HEK293 (cell line): Measurements from ENCODE around the gene HIVEP2.

Source experiments
- CTCF ChIA-PET: fragments of 350-600 bp; formaldehyde crosslinking; extraction: SDS; loops from one replicate; lab custom pipeline; 2021; ENCODE audit warnings: antibody characterized with exemption; lab: Yijun Ruan, JAX
- POLR2A ChIA-PET: fragments of 300-600 bp; formaldehyde crosslinking; extraction: SDS; loops from one replicate; lab custom pipeline; 2020; ENCODE audit warnings: antibody characterized with exemption, inconsistent platforms; lab: Yijun Ruan, JAX
- H3K27ac ChIP-seq: fragments of 200-500 bp; sonication (Bioruptor generic); 2 replicates; pipeline ENCODE4 v1.5.1; 2014; ENCODE audit warnings: low read depth, low read length, control low read depth, inconsistent platforms; ENCODE audit errors: extremely low read depth
- H3K36me3 ChIP-seq, 2 experiments: fragments of 200-500 bp in 1 of 2; sonication (Bioruptor generic) in 1 of 2; 1 replicate in 1 of 2; 2 replicates in 1 of 2; pipeline ENCODE4 v1.5.1; 2014 to 2017; ENCODE audit warnings: inconsistent platforms in 2 of 2, low read length in 2 of 2; ENCODE audit not compliant: control insufficient read depth in 2 of 2, insufficient read depth in 1 of 2
- H3K4me1 ChIP-seq: fragments of 200-500 bp; sonication (Bioruptor generic); 2 replicates; pipeline ENCODE4 v1.5.1; 2014; ENCODE audit warnings: mild to moderate bottlenecking, low read length, inconsistent platforms; ENCODE audit not compliant: control insufficient read depth, insufficient read depth
- H3K4me3 ChIP-seq: 2 replicates; pipeline ENCODE4 v1.5.1; 2011; ENCODE audit warnings: low read depth, mild to moderate bottlenecking, control low read depth, low read length, moderate library complexity
- H3K9me3 ChIP-seq: fragments of 200-500 bp; sonication (Bioruptor generic); 2 replicates; pipeline ENCODE4 v1.5.1; 2014; ENCODE audit warnings: low read depth, low read length, inconsistent platforms; ENCODE audit not compliant: control insufficient read depth, insufficient read depth
- ELK4 ChIP-seq: IDR thresholded peaks from 2 replicates; pipeline ENCODE4 v1.6.1; 2011; ENCODE audit warnings: mild to moderate bottlenecking, low read depth, low read length, borderline replicate concordance
- GLIS1 ChIP-seq: fragments of 450-650 bp; formaldehyde crosslinking; IDR thresholded peaks from 2 replicates; pipeline ENCODE4 v1.5.1; 2016; ENCODE audit warnings: missing biosample characterization, missing genetic modification characterization
- SALL2 ChIP-seq: fragments of 450-650 bp; formaldehyde crosslinking; IDR thresholded peaks from 2 replicates; pipeline ENCODE4 v1.5.0; 2017; ENCODE audit warnings: missing biosample characterization, mild to moderate bottlenecking, missing genetic modification characterization, borderline replicate concordance
- SETDB1 ChIP-seq: IDR thresholded peaks from one replicate; pipeline ENCODE4 v1.6.1; 2017; ENCODE audit warnings: mild to moderate bottlenecking, low read length, moderate library complexity, mixed read lengths; ENCODE audit not compliant: insufficient read length
- ZBTB20 ChIP-seq: fragments of 450-650 bp; formaldehyde crosslinking; IDR thresholded peaks from 2 replicates; pipeline ENCODE4 v1.5.1; 2016; ENCODE audit warnings: missing biosample characterization, missing genetic modification characterization
- ZBTB8A ChIP-seq: fragments of 450-650 bp; formaldehyde crosslinking; IDR thresholded peaks from 2 replicates; pipeline ENCODE4 v1.5.1; 2016; ENCODE audit warnings: missing biosample characterization, missing genetic modification characterization
- ZNF169 ChIP-seq: fragments of 450-650 bp; formaldehyde crosslinking; IDR thresholded peaks from 2 replicates; pipeline ENCODE4 v1.5.1; 2016; ENCODE audit warnings: missing biosample characterization, missing genetic modification characterization
- ZNF175 ChIP-seq: fragments of 450-650 bp; formaldehyde crosslinking; IDR thresholded peaks from 2 replicates; pipeline ENCODE4 v1.5.1; 2016; ENCODE audit warnings: missing biosample characterization, missing genetic modification characterization
- ZNF19 ChIP-seq: fragments of 450-650 bp; formaldehyde crosslinking; IDR thresholded peaks from 2 replicates; pipeline ENCODE4; 2016; ENCODE audit warnings: missing biosample characterization, missing genetic modification characterization, low read depth
- ZNF202 ChIP-seq: fragments of 450-650 bp; formaldehyde crosslinking; IDR thresholded peaks from 2 replicates; pipeline ENCODE4 v1.5.1; 2016; ENCODE audit warnings: missing biosample characterization, missing genetic modification characterization, borderline replicate concordance
- ZNF248 ChIP-seq: fragments of 450-650 bp; formaldehyde crosslinking; IDR thresholded peaks from 2 replicates; pipeline ENCODE4 v1.5.1; 2017; ENCODE audit warnings: missing biosample characterization, missing genetic modification characterization
- ZNF302 ChIP-seq: fragments of 450-650 bp; formaldehyde crosslinking; IDR thresholded peaks from 2 replicates; pipeline ENCODE4 v1.5.1; 2016; ENCODE audit warnings: missing biosample characterization, missing genetic modification characterization, low read depth
- ZNF391 ChIP-seq: fragments of 450-650 bp; formaldehyde crosslinking; IDR thresholded peaks from 2 replicates; pipeline ENCODE4 v1.5.1; 2016; ENCODE audit warnings: low read depth, missing biosample characterization, missing genetic modification characterization, borderline replicate concordance
- ZNF426 ChIP-seq: fragments of 450-650 bp; formaldehyde crosslinking; IDR thresholded peaks from 2 replicates; pipeline ENCODE4 v1.5.1; 2017; ENCODE audit warnings: missing biosample characterization, missing genetic modification characterization, mild to moderate bottlenecking, inconsistent platforms, moderate library complexity
- ZNF513 ChIP-seq: fragments of 450-650 bp; IDR thresholded peaks from 2 replicates; pipeline ENCODE4 v1.5.1; 2018; ENCODE audit warnings: missing biosample characterization, missing genetic modification characterization
- ZNF596 ChIP-seq: fragments of 450-650 bp; IDR thresholded peaks from 2 replicates; pipeline ENCODE4 v1.5.0; 2018; ENCODE audit warnings: missing biosample characterization, mild to moderate bottlenecking, missing genetic modification characterization, moderate library complexity
- ZNF645 ChIP-seq: fragments of 450-650 bp; formaldehyde crosslinking; IDR thresholded peaks from 2 replicates; pipeline ENCODE4; 2016; ENCODE audit warnings: missing biosample characterization, missing genetic modification characterization
- ZNF660 ChIP-seq: fragments of 450-650 bp; IDR thresholded peaks from 2 replicates; pipeline ENCODE4 v1.5.1; 2018; ENCODE audit warnings: missing biosample characterization, mild to moderate bottlenecking, missing genetic modification characterization
- ZNF692 ChIP-seq: fragments of 450-650 bp; formaldehyde crosslinking; IDR thresholded peaks from 2 replicates; pipeline ENCODE4 v1.5.1; 2016; ENCODE audit warnings: missing biosample characterization, missing genetic modification characterization
- TF ChIP-seq, protein P1 (sequence below): fragments of 450-650 bp; formaldehyde crosslinking; IDR thresholded peaks from 2 replicates; pipeline ENCODE4 v1.5.1; 2016; ENCODE audit warnings: missing biosample characterization, missing genetic modification characterization, borderline replicate concordance
- TF ChIP-seq, protein P2 (sequence below): fragments of 450-650 bp; formaldehyde crosslinking; IDR thresholded peaks from 2 replicates; pipeline ENCODE4 v1.5.1; 2016; ENCODE audit warnings: missing biosample characterization, missing genetic modification characterization

Gene HIVEP2

GRCh38 chr6:142820338-142821051 is 124.5 kb downstream of the HIVEP2 start (continued):
- TF ChIP-seq GLIS1 (tag by site-specific recombination): no peak
- TF ChIP-seq ZNF202: no peak
- TF ChIP-seq ZBTB20 (tag by site-specific recombination): no peak
- no peak for TF ChIP-seq ZNF391 (tag by site-specific recombination)

GRCh38 chr6:142819603-142820337 is 125.2 kb downstream of the HIVEP2 start:
- Histone ChIP-seq H3K4me1 (no peaks in the 10 kb centered on the region; the same call in 1 of the 2 replicates), H3K27ac (no peak overlapping the region), H3K9me3 (no peaks in the 10 kb centered on the region), H3K36me3 (no peaks in the 10 kb centered on the region), H3K4me3 (peak overlapping the region; percentile 5; the same call in 1 of the 2 replicates)
- ChIA-PET CTCF (interaction anchor here (0.5 to 1.6 kb wide), 4 partner anchors 16 to 126 kb away, joined by 3 to 5 read pairs (median 4); no protein-coding TSS in a partner anchor), POLR2A (no interaction called here)
- TF ChIP-seq ZNF645 (no peak), SETDB1 (no peak), ZNF596 (tag by site-specific recombination) (peak; percentile 92), ZNF19 (tag by site-specific recombination) (no peak), ELK4 (no peak), ZNF660 (tag by site-specific recombination) (no peak)

DNA sequence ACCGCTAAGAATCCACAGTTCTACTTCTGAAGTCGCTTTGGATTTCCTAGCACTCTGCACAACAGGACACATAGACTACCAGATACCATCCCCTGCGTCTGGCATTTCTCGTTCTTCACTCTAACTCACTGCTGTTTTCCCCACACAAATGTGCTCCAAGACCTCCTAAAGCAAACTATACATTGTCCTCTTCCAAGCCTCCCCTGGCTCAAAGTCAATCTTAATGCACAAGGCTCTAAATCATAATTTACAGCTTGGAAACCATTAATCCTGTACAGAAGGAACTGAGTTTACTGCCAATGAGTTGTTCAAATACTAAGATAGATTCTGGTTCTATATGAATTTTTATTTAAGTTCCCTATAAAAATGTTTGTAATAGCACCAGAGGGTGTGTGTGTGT is 128.5 kb downstream of the HIVEP2 start:
- H3K36me3 ChIP-seq: no peaks in the 10 kb centered on the region
- no peaks in the 10 kb centered on the region for H3K4me1 ChIP-seq
- H3K9me3 ChIP-seq: no peaks in the 10 kb centered on the region
- POLR2A ChIA-PET: no interaction called here
- no peak overlapping the region for H3K27ac ChIP-seq
- CTCF ChIA-PET: interaction anchor here (0.9 kb wide), 1 partner anchor 611 kb away, joined by 3 read pairs; no protein-coding TSS in a partner anchor
- H3K4me3 ChIP-seq: no peak overlapping the region
- TF ChIP-seq ZNF513 (tag by site-specific recombination) (no peak), ZNF426 (tag by site-specific recombination) (no peak), ZNF248 (no peak), ZNF596 (tag by site-specific recombination) (no peak), SALL2 (tag by site-specific recombination) (no peak), ZNF645 (no peak), ZNF175 (tag by site-specific recombination) (no peak), ZNF692 (tag by site-specific recombination) (no peak), ZNF169 (no peak), ZBTB8A (no peak), ZNF302 (tag by site-specific recombination) (no peak)
- TF ChIP-seq, protein P1, sequence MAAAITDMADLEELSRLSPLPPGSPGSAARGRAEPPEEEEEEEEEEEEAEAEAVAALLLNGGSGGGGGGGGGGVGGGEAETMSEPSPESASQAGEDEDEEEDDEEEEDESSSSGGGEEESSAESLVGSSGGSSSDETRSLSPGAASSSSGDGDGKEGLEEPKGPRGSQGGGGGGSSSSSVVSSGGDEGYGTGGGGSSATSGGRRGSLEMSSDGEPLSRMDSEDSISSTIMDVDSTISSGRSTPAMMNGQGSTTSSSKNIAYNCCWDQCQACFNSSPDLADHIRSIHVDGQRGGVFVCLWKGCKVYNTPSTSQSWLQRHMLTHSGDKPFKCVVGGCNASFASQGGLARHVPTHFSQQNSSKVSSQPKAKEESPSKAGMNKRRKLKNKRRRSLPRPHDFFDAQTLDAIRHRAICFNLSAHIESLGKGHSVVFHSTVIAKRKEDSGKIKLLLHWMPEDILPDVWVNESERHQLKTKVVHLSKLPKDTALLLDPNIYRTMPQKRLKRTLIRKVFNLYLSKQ: no peak
- TF ChIP-seq, protein P2, sequence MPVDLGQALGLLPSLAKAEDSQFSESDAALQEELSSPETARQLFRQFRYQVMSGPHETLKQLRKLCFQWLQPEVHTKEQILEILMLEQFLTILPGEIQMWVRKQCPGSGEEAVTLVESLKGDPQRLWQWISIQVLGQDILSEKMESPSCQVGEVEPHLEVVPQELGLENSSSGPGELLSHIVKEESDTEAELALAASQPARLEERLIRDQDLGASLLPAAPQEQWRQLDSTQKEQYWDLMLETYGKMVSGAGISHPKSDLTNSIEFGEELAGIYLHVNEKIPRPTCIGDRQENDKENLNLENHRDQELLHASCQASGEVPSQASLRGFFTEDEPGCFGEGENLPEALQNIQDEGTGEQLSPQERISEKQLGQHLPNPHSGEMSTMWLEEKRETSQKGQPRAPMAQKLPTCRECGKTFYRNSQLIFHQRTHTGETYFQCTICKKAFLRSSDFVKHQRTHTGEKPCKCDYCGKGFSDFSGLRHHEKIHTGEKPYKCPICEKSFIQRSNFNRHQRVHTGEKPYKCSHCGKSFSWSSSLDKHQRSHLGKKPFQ (tag by site-specific recombination): no peak
